K562 (cell line): ENCODE measurements around the gene ZCWPW1. TPM values are rescaled to one million over a fixed set of nuclear protein-coding genes. Genes with fewer than 3 reads are reported as not detected.

ENCODE experiments used
- BACH1 ChIP-seq: fragments of 200-800 bp; sonication (Bioruptor generic); IDR thresholded peaks from 2 replicates; pipeline ENCODE4 v1.6.1; 2016; ENCODE audit warnings: missing genetic modification characterization, missing compliant biosample characterization
- EHMT2 ChIP-seq: fragments of 450-650 bp; IDR thresholded peaks from 2 replicates; pipeline ENCODE4 v1.6.1; 2018; ENCODE audit warnings: antibody characterized with exemption
- KAT7 ChIP-seq: sonication (generic); formaldehyde crosslinking; IDR thresholded peaks from 2 replicates; pipeline ENCODE4 v1.8.0; 2022; ENCODE audit warnings: missing genetic modification reagents, mild to moderate bottlenecking, borderline replicate concordance
- NCOR1 ChIP-seq: fragments of 450-650 bp; IDR thresholded peaks from 2 replicates; pipeline ENCODE4 v1.6.1; 2016; ENCODE audit warnings: mild to moderate bottlenecking, moderate library complexity
- TAL1 ChIP-seq: fragments of 450-650 bp; IDR thresholded peaks from 2 replicates; pipeline ENCODE4 v1.6.1; 2016; ENCODE audit warnings: mild to moderate bottlenecking
- TEAD4 ChIP-seq, 2 experiments: sonication (generic) in 1 of 2; formaldehyde crosslinking in 1 of 2; IDR thresholded peaks; 2 replicates each; pipeline versions ENCODE4 v1.6.1 to v1.8.0; 2012 to 2022; ENCODE audit warnings: borderline replicate concordance in 1 of 2, inconsistent platforms in 1 of 2, low read length in 1 of 2, mild to moderate bottlenecking in 1 of 2, missing genetic modification reagents in 1 of 2
- ZKSCAN8 ChIP-seq: fragments of 200-800 bp; sonication (Bioruptor generic); IDR thresholded peaks from 2 replicates; pipeline ENCODE4 v1.6.1; 2016; ENCODE audit warnings: missing genetic modification characterization, missing compliant biosample characterization
- ZNF12 ChIP-seq: sonication (generic); formaldehyde crosslinking; IDR thresholded peaks from 2 replicates; pipeline ENCODE4 v1.4.0; 2020; ENCODE audit warnings: mild to moderate bottlenecking, missing genetic modification reagents
- ZNF436 ChIP-seq: fragments of 250-450, 450-650 bp; sonication (Bioruptor Pico); formaldehyde crosslinking; IDR thresholded peaks from 2 replicates; pipeline ENCODE4 v1.7.0; 2020; ENCODE audit warnings: mild to moderate bottlenecking
- ZNF785 ChIP-seq: fragments of 250-450 bp; sonication (Bioruptor Pico); IDR thresholded peaks from 2 replicates; pipeline ENCODE4 v1.4.0; 2020; ENCODE audit warnings: mild to moderate bottlenecking
- polyA plus RNA-seq, 8 experiments: library from polyadenylated mRNA; depleted of rRNA in 4 of 8; stranded (reverse) in 5 of 8; unstranded in 3 of 8; fragments of >200 nt; fragmentation: Nextera tagmentation in 2 of 8; fragmentation: Illumina TruSeq in 1 of 8; extraction: Ambion mirVana in 2 of 8; extraction: Trizol in 1 of 8; gene quantifications; 2 replicates each; pipeline versions ENCODE4 v1.2.1 to v1.2.3, GENCODE V29; 2011 to 2014; ENCODE audit warnings: inconsistent platforms in 1 of 8, missing spikeins in 1 of 8
- total RNA-seq, 7 experiments: library from RNA; depleted of rRNA in 6 of 7; stranded (reverse); fragments of >200 nt in 6 of 7; fragmentation: Illumina TruSeq in 2 of 7; extraction: Trizol in 2 of 7; gene quantifications; 2 replicates each; pipeline versions ENCODE4 v1.2.1 to v1.2.3, GENCODE V29; 2011 to 2021; ENCODE audit warnings: low replicate concordance in 1 of 7
- TF ChIP-seq, protein P1 (sequence below), 2 experiments: IDR thresholded peaks; 2 replicates each; pipeline ENCODE4 v1.6.1; 2011; ENCODE audit warnings: borderline replicate concordance in 1 of 2, control low read depth in 1 of 2, low read depth in 1 of 2, low read length in 1 of 2, mild to moderate bottlenecking in 1 of 2, mixed read lengths in 1 of 2, moderate library complexity in 1 of 2; ENCODE audit not compliant: insufficient read depth in 1 of 2, insufficient read length in 1 of 2, poor library complexity in 1 of 2, severe bottlenecking in 1 of 2; ENCODE audit errors: extremely low read depth in 1 of 2
- TF ChIP-seq, protein P2 (sequence below): IDR thresholded peaks from 3 replicates; pipeline ENCODE4 v1.6.1; 2011; ENCODE audit warnings: borderline replicate concordance, mild to moderate bottlenecking, moderate library complexity; ENCODE audit not compliant: insufficient read length; ENCODE audit errors: extremely low read depth
- TF ChIP-seq, protein P3 (sequence below): fragments of 250-450 bp; sonication (Bioruptor Pico); IDR thresholded peaks from 2 replicates; pipeline ENCODE4 v1.8.0; 2021; ENCODE audit warnings: mild to moderate bottlenecking, moderate library complexity
- TF ChIP-seq, protein P4 (sequence below): fragments of 250-450 bp; sonication (Bioruptor Pico); IDR thresholded peaks from 2 replicates; pipeline ENCODE4 v1.4.0; 2020; ENCODE audit warnings: borderline replicate concordance
- TF ChIP-seq, protein P5 (sequence below): fragments of 250-450 bp; sonication (Bioruptor Pico); IDR thresholded peaks from 2 replicates; pipeline ENCODE4 v1.8.0; 2022; ENCODE audit warnings: inconsistent platforms

Gene ZCWPW1
- total and polyA plus RNA-seq, 9 of the 15 experiments (the other 6 are each of a cell fraction or from before 2014, with no cell fraction given) = 0.18 to 1.7 (median 1.2) TPM

DNA sequence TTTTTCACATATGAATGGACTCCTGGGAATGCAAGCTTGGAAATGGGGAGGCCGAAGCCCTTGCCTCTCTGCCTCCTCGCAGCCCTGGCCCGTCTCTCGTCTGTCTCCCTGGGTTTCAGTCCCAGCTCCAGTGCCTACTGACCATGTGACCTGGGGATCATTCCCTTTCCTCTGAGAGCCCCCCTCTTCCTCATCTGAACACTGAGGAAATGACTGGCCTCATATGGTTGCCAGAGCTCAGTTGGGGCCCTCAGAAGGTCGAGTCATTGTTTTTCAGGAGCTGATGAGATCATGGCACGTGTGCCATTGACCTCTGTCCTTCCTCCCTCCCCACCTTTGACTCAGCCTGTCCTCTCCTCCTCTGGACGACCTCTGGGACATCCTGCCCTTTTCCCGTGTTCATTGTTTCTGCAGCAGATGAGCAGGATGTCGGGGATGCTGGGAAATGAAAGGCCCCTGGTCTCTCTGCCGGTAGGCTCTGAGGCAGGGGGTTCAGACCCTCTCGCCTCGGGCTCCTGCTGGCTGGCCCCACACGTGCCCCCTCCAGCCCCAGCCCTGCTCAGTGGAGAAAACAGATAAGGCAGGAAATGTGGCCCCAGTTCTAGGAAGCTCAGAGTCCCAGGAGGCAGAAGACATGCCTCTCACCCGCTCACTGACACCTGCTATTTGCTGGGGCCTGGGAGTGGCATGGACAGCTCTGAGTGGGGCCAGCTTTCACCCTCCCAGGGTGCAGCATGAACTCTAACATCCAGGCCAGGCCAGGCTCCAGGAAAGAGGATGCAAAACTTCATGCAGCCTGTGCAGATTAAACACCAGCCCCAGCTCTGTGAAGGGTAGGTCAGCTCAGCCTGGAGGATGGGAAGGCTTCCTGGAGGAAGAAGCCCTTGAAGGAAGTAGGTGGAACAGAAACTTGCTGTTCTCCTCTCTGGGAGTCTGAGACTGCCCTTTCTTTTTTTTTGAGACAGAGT is 16.1 kb upstream of the ZCWPW1 start (continued):
- TF ChIP-seq, protein P1, sequence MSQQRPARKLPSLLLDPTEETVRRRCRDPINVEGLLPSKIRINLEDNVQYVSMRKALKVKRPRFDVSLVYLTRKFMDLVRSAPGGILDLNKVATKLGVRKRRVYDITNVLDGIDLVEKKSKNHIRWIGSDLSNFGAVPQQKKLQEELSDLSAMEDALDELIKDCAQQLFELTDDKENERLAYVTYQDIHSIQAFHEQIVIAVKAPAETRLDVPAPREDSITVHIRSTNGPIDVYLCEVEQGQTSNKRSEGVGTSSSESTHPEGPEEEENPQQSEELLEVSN (IDR thresholded peaks at IDR 0.05; ENCODE audit: borderline replicate concordance in 1 of 2, extremely low read depth in 1 of 2, insufficient read depth in 1 of 2, insufficient read length in 1 of 2, low read depth in 1 of 2, low read length in 1 of 2, poor library complexity in 1 of 2, severe bottlenecking in 1 of 2) = peak; percentile 80 to 91
- TF ChIP-seq KAT7 (CRISPR knock-in tag) = no peak
- peak; percentile 90 for TF ChIP-seq BACH1 (tag)
- TF ChIP-seq TEAD4 (IDR thresholded peaks at IDR 0.05; ENCODE audit: low read length) = peak; percentile 24; the same call in 1 of the 2 replicates
- no peak for TF ChIP-seq TEAD4 (CRISPR knock-in tag; IDR thresholded peaks at IDR 0.05; ENCODE audit: borderline replicate concordance)
- TF ChIP-seq ZKSCAN8 (CRISPR knock-in tag) = peak; percentile 85
- TF ChIP-seq, protein P2, sequence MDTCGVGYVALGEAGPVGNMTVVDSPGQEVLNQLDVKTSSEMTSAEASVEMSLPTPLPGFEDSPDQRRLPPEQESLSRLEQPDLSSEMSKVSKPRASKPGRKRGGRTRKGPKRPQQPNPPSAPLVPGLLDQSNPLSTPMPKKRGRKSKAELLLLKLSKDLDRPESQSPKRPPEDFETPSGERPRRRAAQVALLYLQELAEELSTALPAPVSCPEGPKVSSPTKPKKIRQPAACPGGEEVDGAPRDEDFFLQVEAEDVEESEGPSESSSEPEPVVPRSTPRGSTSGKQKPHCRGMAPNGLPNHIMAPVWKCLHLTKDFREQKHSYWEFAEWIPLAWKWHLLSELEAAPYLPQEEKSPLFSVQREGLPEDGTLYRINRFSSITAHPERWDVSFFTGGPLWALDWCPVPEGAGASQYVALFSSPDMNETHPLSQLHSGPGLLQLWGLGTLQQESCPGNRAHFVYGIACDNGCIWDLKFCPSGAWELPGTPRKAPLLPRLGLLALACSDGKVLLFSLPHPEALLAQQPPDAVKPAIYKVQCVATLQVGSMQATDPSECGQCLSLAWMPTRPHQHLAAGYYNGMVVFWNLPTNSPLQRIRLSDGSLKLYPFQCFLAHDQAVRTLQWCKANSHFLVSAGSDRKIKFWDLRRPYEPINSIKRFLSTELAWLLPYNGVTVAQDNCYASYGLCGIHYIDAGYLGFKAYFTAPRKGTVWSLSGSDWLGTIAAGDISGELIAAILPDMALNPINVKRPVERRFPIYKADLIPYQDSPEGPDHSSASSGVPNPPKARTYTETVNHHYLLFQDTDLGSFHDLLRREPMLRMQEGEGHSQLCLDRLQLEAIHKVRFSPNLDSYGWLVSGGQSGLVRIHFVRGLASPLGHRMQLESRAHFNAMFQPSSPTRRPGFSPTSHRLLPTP = peak; percentile 31
- peak; percentile 47 for TF ChIP-seq TAL1
- TF ChIP-seq ZNF436 (CRISPR knock-in tag) = peak; percentile 89
- TF ChIP-seq, protein P3, sequence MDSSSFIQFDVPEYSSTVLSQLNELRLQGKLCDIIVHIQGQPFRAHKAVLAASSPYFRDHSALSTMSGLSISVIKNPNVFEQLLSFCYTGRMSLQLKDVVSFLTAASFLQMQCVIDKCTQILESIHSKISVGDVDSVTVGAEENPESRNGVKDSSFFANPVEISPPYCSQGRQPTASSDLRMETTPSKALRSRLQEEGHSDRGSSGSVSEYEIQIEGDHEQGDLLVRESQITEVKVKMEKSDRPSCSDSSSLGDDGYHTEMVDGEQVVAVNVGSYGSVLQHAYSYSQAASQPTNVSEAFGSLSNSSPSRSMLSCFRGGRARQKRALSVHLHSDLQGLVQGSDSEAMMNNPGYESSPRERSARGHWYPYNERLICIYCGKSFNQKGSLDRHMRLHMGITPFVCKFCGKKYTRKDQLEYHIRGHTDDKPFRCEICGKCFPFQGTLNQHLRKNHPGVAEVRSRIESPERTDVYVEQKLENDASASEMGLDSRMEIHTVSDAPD (CRISPR knock-in tag) = 0 out of 2 replicates have a peak, but pooled peaks have one; percentile 3
- TF ChIP-seq ZNF785 (CRISPR knock-in tag) = no peak
- TF ChIP-seq NCOR1 = peak; percentile 80
- TF ChIP-seq, protein P4, sequence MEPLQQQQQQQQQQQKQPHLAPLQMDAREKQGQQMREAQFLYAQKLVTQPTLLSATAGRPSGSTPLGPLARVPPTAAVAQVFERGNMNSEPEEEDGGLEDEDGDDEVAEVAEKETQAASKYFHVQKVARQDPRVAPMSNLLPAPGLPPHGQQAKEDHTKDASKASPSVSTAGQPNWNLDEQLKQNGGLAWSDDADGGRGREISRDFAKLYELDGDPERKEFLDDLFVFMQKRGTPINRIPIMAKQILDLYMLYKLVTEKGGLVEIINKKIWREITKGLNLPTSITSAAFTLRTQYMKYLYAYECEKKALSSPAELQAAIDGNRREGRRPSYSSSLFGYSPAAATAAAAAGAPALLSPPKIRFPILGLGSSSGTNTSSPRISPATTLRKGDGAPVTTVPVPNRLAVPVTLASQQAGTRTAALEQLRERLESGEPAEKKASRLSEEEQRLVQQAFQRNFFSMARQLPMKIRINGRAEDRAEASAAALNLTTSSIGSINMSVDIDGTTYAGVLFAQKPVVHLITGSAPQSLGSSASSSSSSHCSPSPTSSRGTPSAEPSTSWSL (CRISPR knock-in tag) = no peak
- TF ChIP-seq ZNF12 (CRISPR knock-in tag) = peak; percentile 91
- TF ChIP-seq, protein P5, sequence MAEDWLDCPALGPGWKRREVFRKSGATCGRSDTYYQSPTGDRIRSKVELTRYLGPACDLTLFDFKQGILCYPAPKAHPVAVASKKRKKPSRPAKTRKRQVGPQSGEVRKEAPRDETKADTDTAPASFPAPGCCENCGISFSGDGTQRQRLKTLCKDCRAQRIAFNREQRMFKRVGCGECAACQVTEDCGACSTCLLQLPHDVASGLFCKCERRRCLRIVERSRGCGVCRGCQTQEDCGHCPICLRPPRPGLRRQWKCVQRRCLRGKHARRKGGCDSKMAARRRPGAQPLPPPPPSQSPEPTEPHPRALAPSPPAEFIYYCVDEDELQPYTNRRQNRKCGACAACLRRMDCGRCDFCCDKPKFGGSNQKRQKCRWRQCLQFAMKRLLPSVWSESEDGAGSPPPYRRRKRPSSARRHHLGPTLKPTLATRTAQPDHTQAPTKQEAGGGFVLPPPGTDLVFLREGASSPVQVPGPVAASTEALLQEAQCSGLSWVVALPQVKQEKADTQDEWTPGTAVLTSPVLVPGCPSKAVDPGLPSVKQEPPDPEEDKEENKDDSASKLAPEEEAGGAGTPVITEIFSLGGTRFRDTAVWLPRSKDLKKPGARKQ (CRISPR knock-in tag) = no peak
- peak; percentile 58; the same call in 1 of the 2 replicates for TF ChIP-seq EHMT2
